IMR-90 (cell line): Measurements from ENCODE around the gene TMEM30A. TPM values are rescaled to one million over a fixed set of nuclear protein-coding genes. Genes with fewer than 3 reads are reported as not detected.
A peak's percentile ranks its signal among the peaks of the same experiment; 100 is the strongest.

Experiments used
- ATAC-seq: fragments of 200-7000 bp; cut with Tn5 transposase; 2 replicates; pipeline ENCODE4 v1.9.1; 2020; ENCODE audit warnings: low read depth, mild to moderate bottlenecking, moderate library complexity
- Bru-seq: library from RNA; stranded (reverse); fragments of 400-500 nt; gene quantifications from one replicate; lab custom pipeline; 2021; lab: Mats Ljungman, UMichigan
- BruChase-seq, 2 experiments: library from RNA; stranded (reverse); fragments of 400-500 nt; gene quantifications; one replicate each; lab custom pipeline; 2021; lab: Mats Ljungman, UMichigan
- BruUV-seq: library from RNA; stranded (reverse); fragments of 400-500 nt; replicated peaks from 2 replicates; lab custom pipeline; 2021; lab: Mats Ljungman, UMichigan
- CTCF ChIA-PET: fragments of 300-600 bp; formaldehyde crosslinking; extraction: SDS; loops from one replicate; lab custom pipeline; 2021; ENCODE audit warnings: antibody characterized with exemption; lab: Yijun Ruan, JAX
- POLR2A ChIA-PET: fragments of 300-600 bp; sonication (Branson Sonifier 250); formaldehyde crosslinking; loops from one replicate; lab custom pipeline; 2022; ENCODE audit warnings: antibody characterized with exemption; ENCODE audit not compliant: unreplicated experiment; lab: Charles Lee
- DNase-seq: peaks from one replicate; pipeline ENCODE4 v3.0.0; 2013
- H2AFZ ChIP-seq: replicated peaks from 2 replicates; pipeline ENCODE3; 2013; ENCODE audit warnings: low read length, mild to moderate bottlenecking; ENCODE audit not compliant: poor library complexity
- H2AK5ac ChIP-seq: 2 replicates; pipeline ENCODE4 v1.6.1; 2013; ENCODE audit warnings: low read depth, low read length, inconsistent platforms
- H2AK9ac ChIP-seq: replicated peaks from 2 replicates; pipeline ENCODE3; 2013; ENCODE audit warnings: mild to moderate bottlenecking, low read depth, low read length, moderate library complexity; ENCODE audit not compliant: poor library complexity
- H2BK120ac ChIP-seq: 2 replicates; pipeline ENCODE4 v1.6.1; 2013; ENCODE audit warnings: low read depth, low read length, inconsistent platforms
- H2BK15ac ChIP-seq: 3 replicates; pipeline ENCODE4 v1.6.1; 2013; ENCODE audit warnings: low read depth, low read length, inconsistent platforms
- H2BK20ac ChIP-seq: 2 replicates; pipeline ENCODE4 v1.6.1; 2013; ENCODE audit warnings: low read depth, mild to moderate bottlenecking, inconsistent platforms, low read length, moderate library complexity
- H2BK5ac ChIP-seq: 2 replicates; pipeline ENCODE4 v1.6.1; 2013; ENCODE audit warnings: mild to moderate bottlenecking, low read depth, low read length, inconsistent platforms; ENCODE audit not compliant: poor library complexity, severe bottlenecking
- H3K14ac ChIP-seq: replicated peaks from 2 replicates; pipeline ENCODE4 v1.6.1; 2013; ENCODE audit warnings: low read depth, low read length, inconsistent platforms
- H3K18ac ChIP-seq: 2 replicates; pipeline ENCODE4 v1.6.1; 2013; ENCODE audit warnings: low read depth, low read length, control low read depth
- H3K23ac ChIP-seq: 2 replicates; pipeline ENCODE4 v1.6.1; 2013; ENCODE audit warnings: low read depth, low read length, inconsistent platforms
- H3K27ac ChIP-seq: 2 replicates; pipeline ENCODE4 v1.5.1; 2013; ENCODE audit warnings: mild to moderate bottlenecking, control low read depth, low read length; ENCODE audit not compliant: insufficient read depth
- H3K27me3 ChIP-seq: 2 replicates; pipeline ENCODE4 v1.6.1; 2013; ENCODE audit warnings: low read length; ENCODE audit not compliant: control insufficient read depth, insufficient read depth
- H3K36me3 ChIP-seq: 2 replicates; pipeline ENCODE4 v1.6.1; 2013; ENCODE audit warnings: low read length, mixed read lengths; ENCODE audit not compliant: control insufficient read depth, insufficient read depth
- H3K4ac ChIP-seq: 2 replicates; pipeline ENCODE4 v1.6.1; 2013; ENCODE audit warnings: low read depth, low read length, inconsistent platforms
- H3K4me1 ChIP-seq: 2 replicates; pipeline ENCODE4 v1.6.1; 2013; ENCODE audit warnings: low read length, mixed read lengths; ENCODE audit not compliant: control insufficient read depth, insufficient read depth
- H3K4me2 ChIP-seq: 2 replicates; pipeline ENCODE4 v1.6.1; 2013; ENCODE audit warnings: low read depth, mild to moderate bottlenecking, control low read depth, low read length, moderate library complexity
- H3K4me3 ChIP-seq: 2 replicates; pipeline ENCODE4 v1.5.1; 2013; ENCODE audit warnings: low read depth, mild to moderate bottlenecking, control low read depth, low read length, moderate library complexity; ENCODE audit not compliant: insufficient read depth
- H3K56ac ChIP-seq: 2 replicates; pipeline ENCODE4 v1.6.1; 2013; ENCODE audit warnings: low read length, inconsistent platforms; ENCODE audit not compliant: insufficient read depth; ENCODE audit errors: extremely low read depth
- H3K79me1 ChIP-seq, 2 experiments: 2 replicates each; pipeline ENCODE4 v1.6.1; 2013; ENCODE audit warnings: low read length in 2 of 2, inconsistent platforms in 1 of 2, low read depth in 1 of 2
- H3K9ac ChIP-seq: 2 replicates; pipeline ENCODE4 v1.6.1; 2013; ENCODE audit warnings: low read depth, low read length, control low read depth
- H3K9me1 ChIP-seq: 2 replicates; pipeline ENCODE4 v1.6.1; 2013; ENCODE audit warnings: low read length, inconsistent platforms; ENCODE audit not compliant: insufficient read depth
- H3K9me3 ChIP-seq: 2 replicates; pipeline ENCODE4 v1.6.1; 2013; ENCODE audit warnings: low read length; ENCODE audit not compliant: control insufficient read depth, insufficient read depth
- H4K20me1 ChIP-seq: 2 replicates; pipeline ENCODE4 v1.6.1; 2013; ENCODE audit warnings: low read length, inconsistent platforms; ENCODE audit not compliant: insufficient read depth
- H4K5ac ChIP-seq: 2 replicates; pipeline ENCODE4 v1.6.1; 2013; ENCODE audit warnings: mild to moderate bottlenecking, low read depth, low read length, control low read depth
- H4K8ac ChIP-seq, 2 experiments: 2 replicates each; pipeline ENCODE4 v1.6.1; 2013; ENCODE audit warnings: low read depth in 2 of 2, low read length in 2 of 2, control low read depth in 1 of 2, inconsistent platforms in 1 of 2
- H4K91ac ChIP-seq: 2 replicates; pipeline ENCODE4 v1.6.1; 2013; ENCODE audit warnings: low read depth, low read length, inconsistent platforms; ENCODE audit not compliant: insufficient read depth
- CEBPB ChIP-seq: IDR thresholded peaks from 2 replicates; pipeline ENCODE4 v1.6.1; 2012; ENCODE audit warnings: low read depth, low read length, improper control_type of control experiment
- CHD1 ChIP-seq: IDR thresholded peaks from 2 replicates; pipeline ENCODE4 v1.6.1; 2012; ENCODE audit warnings: low read depth, low read length, improper control_type of control experiment
- FOS ChIP-seq: fragments of 150-350 bp; IDR thresholded peaks from 2 replicates; pipeline ENCODE4 v1.6.1; 2016; ENCODE audit warnings: low read depth, low read length
- MAZ ChIP-seq: IDR thresholded peaks from 2 replicates; pipeline ENCODE4 v1.6.1; 2012; ENCODE audit warnings: low read depth, mild to moderate bottlenecking, low read length, improper control_type of control experiment, moderate library complexity, borderline replicate concordance
- NFE2L2 ChIP-seq: fragments of 150-350 bp; IDR thresholded peaks from 2 replicates; pipeline ENCODE4 v1.6.1; 2016; ENCODE audit warnings: low read depth, mild to moderate bottlenecking, low read length
- RAD21 ChIP-seq: IDR thresholded peaks from 2 replicates; pipeline ENCODE4 v1.6.1; 2012; ENCODE audit warnings: low read length, improper control_type of control experiment
- RCOR1 ChIP-seq: IDR thresholded peaks from 2 replicates; pipeline ENCODE4 v1.6.1; 2012; ENCODE audit warnings: mild to moderate bottlenecking, low read length, improper control_type of control experiment; ENCODE audit not compliant: insufficient replicate concordance
- SMC3 ChIP-seq: fragments of 150-350 bp; IDR thresholded peaks from 2 replicates; pipeline ENCODE4 v1.6.1; 2016; ENCODE audit warnings: low read depth, mild to moderate bottlenecking, antibody characterized with exemption, low read length, moderate library complexity
- USF2 ChIP-seq: fragments of 150-350 bp; IDR thresholded peaks from 2 replicates; pipeline ENCODE4 v1.6.1; 2017; ENCODE audit warnings: mild to moderate bottlenecking, antibody characterized with exemption, low read length, low read depth
- WGBS, 2 experiments: methylation state at CpG; one replicate each; pipeline versions ENCODE4 v1.1.5 to v1.1.7; 2013; ENCODE audit warnings: missing lambda C conversion rate in 2 of 2; ENCODE audit not compliant: insufficient read length in 1 of 2; ENCODE audit errors: extremely low coverage in 2 of 2; 5-methylcytosine and 5-hydroxymethylcytosine counted together
- dilution Hi-C: fragments of 300-500 bp; cut with HindIII; formaldehyde crosslinking; loops from one replicate; pipeline ENCODE4 v1.14.3; 2018; ENCODE audit warnings: low sequenced_read_pairs; ENCODE audit not compliant: unreplicated experiment
- in situ Hi-C: fragments of 300-500 bp; cut with MboI; formaldehyde crosslinking; loops from 3 replicates; pipeline ENCODE4 v1.14.3; 2019; ENCODE audit warnings: low sequenced_read_pairs, inconsistent platforms, mixed read lengths
- intact Hi-C: fragments of 100-400 bp; cut with micrococcal nuclease; formaldehyde crosslinking; loops from 2 replicates; pipeline ENCODE4 v1.10.0; 2022
- long read RNA-seq: library from polyadenylated mRNA; unstranded; transcript quantifications from one replicate; pipeline ENCODE4 v2.0.0, GENCODE V29; 2021; ENCODE audit not compliant: unreplicated experiment
- polyA plus RNA-seq, 3 experiments: library from polyadenylated mRNA; depleted of rRNA; stranded (reverse); fragments of >200 nt; gene quantifications; 2 replicates each; pipeline ENCODE4 v1.2.3, GENCODE V29; 2012; ENCODE audit warnings: low replicate concordance in 1 of 3
- total RNA-seq: library from RNA; depleted of rRNA; stranded (reverse); fragments of >200 nt; gene quantifications from 2 replicates; pipeline ENCODE4 v1.2.3, GENCODE V29; 2012; rRNA removed
- TF ChIP-seq, protein P1 (sequence below): conservative IDR thresholded peaks from 2 replicates; pipeline ENCODE4 v1.5.1; 2012; ENCODE audit warnings: mild to moderate bottlenecking, low read depth, low read length, improper control_type of control experiment
- TF ChIP-seq, protein P2 (sequence below): fragments of 150-350 bp; IDR thresholded peaks from 2 replicates; pipeline ENCODE4 v1.6.1; 2016; ENCODE audit warnings: low read depth, mild to moderate bottlenecking, low read length, moderate library complexity, borderline replicate concordance

TMEM30A gene
- total RNA-seq (111 and 206 TPM in 2 replicates), polyA plus RNA-seq (2012; rRNA removed) (35.0 and 48.5 TPM in 2 replicates), Bru-seq, nascent RNA (percentile 96 among the genes with signal in this experiment), BruChase-seq, experiment 1, labeled RNA remaining after a 6-hour chase (percentile 98 among the genes with signal in this experiment), BruChase-seq, experiment 2, labeled RNA remaining after a 2-hour chase (percentile 97 among the genes with signal in this experiment)
- polyA plus RNA-seq (2012; cell fraction: cytosol; rRNA removed) = 9.4 and 13.2 TPM in 2 replicates
- polyA plus RNA-seq (2012; cell fraction: nucleus; rRNA removed; ENCODE audit: low replicate concordance) = 7.0 and 24.4 TPM in 2 replicates
- long read RNA-seq, full-length matches to known transcripts = 628 of 681 reads
- long read RNA-seq, partial matches to known transcripts = 34 of 681 reads
- long read RNA-seq, other reads (novel, unspliced or antisense) = 19 of 681 reads

GRCh38 chr6:75284632-75285282 is at the start of gene TMEM30A:
Gene TMEM30A (minus strand): TSS chr6:75284792. CDS start chr6:75284638, 154 bp downstream.
- Histone ChIP-seq H3K14ac (peak within 1 kb of the TSS; percentile 98), H2BK5ac (peak within 1 kb of the TSS; percentile 95), H3K4me3 (peak within 1 kb of the TSS; percentile 95), H3K9ac (peak within 1 kb of the TSS; percentile 96), H4K8ac (peak within 1 kb of the TSS; percentile 70 to 88), H3K23ac (peak within 1 kb of the TSS; percentile 98), H2AK9ac (peak within 1 kb of the TSS; percentile 97), H3K4ac (peak within 1 kb of the TSS; percentile 98), H3K36me3 (no peaks in the 10 kb centered on the region), H3K18ac (peak within 1 kb of the TSS; percentile 80), H3K56ac (peak within 1 kb of the TSS; percentile 88), H4K20me1 (peaks cover 23% of the 10 kb centered on the region), H2AFZ (peak within 1 kb of the TSS; percentile 89), H3K27me3 (no peaks in the 10 kb centered on the region), H4K91ac (peak within 1 kb of the TSS; percentile 75), H3K9me3 (no peaks in the 10 kb centered on the region), H2AK5ac (peak within 1 kb of the TSS; percentile 91), H4K5ac (peak within 1 kb of the TSS; percentile 72), H2BK15ac (peak within 1 kb of the TSS; percentile 93; the same call in 2 of the 3 replicates), H3K9me1 (no peaks in the 10 kb centered on the region), H2BK120ac (peak within 1 kb of the TSS; percentile 77), H2BK20ac (no peak within 1 kb of the TSS), H3K4me1 (no peaks in the 10 kb centered on the region), H3K79me1 (peaks cover 0 to 9% of the 10 kb centered on the region in 2 experiments; a peak in 2 of 4 replicates), H3K27ac (peak within 1 kb of the TSS; percentile 95), H3K4me2 (peak within 1 kb of the TSS; percentile 99)
- intact Hi-C loops = loop anchor here (5.0 to 10.0 kb wide), 2 partner anchors 243 to 470 kb away; no protein-coding TSS in a partner anchor
- ChIA-PET CTCF (interaction anchor here (1.7 kb wide), 1 partner anchor 18 kb away, joined by 4 read pairs; no protein-coding TSS in a partner anchor), POLR2A (no interaction called here)
- in situ Hi-C loops = no loop called here
- DNase-seq = peak; percentile 99
- 1% methylated on average over 46 of the region's 55 CpGs; no CpG with 5 or more reads in 1 of the 2 experiments for WGBS, 2 experiments
- no TSS peak for BruUV-seq
- peak; percentile 99 for ATAC-seq
- dilution Hi-C loops = no loop called here
- TF ChIP-seq MAZ (peak; percentile 98), NFE2L2 (no peak), USF2 (peak; percentile 88), SMC3 (no peak), RAD21 (no peak), FOS (no peak), CHD1 (no peak), RCOR1 (no peak), CEBPB (no peak)
- TF ChIP-seq, protein P1, sequence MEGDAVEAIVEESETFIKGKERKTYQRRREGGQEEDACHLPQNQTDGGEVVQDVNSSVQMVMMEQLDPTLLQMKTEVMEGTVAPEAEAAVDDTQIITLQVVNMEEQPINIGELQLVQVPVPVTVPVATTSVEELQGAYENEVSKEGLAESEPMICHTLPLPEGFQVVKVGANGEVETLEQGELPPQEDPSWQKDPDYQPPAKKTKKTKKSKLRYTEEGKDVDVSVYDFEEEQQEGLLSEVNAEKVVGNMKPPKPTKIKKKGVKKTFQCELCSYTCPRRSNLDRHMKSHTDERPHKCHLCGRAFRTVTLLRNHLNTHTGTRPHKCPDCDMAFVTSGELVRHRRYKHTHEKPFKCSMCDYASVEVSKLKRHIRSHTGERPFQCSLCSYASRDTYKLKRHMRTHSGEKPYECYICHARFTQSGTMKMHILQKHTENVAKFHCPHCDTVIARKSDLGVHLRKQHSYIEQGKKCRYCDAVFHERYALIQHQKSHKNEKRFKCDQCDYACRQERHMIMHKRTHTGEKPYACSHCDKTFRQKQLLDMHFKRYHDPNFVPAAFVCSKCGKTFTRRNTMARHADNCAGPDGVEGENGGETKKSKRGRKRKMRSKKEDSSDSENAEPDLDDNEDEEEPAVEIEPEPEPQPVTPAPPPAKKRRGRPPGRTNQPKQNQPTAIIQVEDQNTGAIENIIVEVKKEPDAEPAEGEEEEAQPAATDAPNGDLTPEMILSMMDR = no peak
- TF ChIP-seq, protein P2, sequence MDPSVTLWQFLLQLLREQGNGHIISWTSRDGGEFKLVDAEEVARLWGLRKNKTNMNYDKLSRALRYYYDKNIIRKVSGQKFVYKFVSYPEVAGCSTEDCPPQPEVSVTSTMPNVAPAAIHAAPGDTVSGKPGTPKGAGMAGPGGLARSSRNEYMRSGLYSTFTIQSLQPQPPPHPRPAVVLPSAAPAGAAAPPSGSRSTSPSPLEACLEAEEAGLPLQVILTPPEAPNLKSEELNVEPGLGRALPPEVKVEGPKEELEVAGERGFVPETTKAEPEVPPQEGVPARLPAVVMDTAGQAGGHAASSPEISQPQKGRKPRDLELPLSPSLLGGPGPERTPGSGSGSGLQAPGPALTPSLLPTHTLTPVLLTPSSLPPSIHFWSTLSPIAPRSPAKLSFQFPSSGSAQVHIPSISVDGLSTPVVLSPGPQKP = no peak
